Measurements from ENCODE around the gene CD81.

The CD81 gene

GRCh38 chr11:2421996-2422395, 44.9 kb downstream of the CD81 start:
- DNase-seq (ENCODE audit: low read depth), result no peak

- DNase-seq (ENCODE audit: low read depth), result no peak
Measured at GRCh38 chr11:2422461-2423156, 45.5 kb downstream of the CD81 start.

- DNase-seq (ENCODE audit: low read depth), result no peak
Measured at GRCh38 chr11:2423157-2424025, 46.3 kb downstream of the CD81 start.

- no peak for DNase-seq (ENCODE audit: low read depth)
Measured at GRCh38 chr11:2424811-2425495, 47.8 kb downstream of the CD81 start.

GRCh38 chr11:2425506-2425905, 48.4 kb downstream of the CD81 start:
- no peak for DNase-seq (ENCODE audit: low read depth)

GRCh38 chr11:2426221-2426620, 49.1 kb downstream of the CD81 start:
- DNase-seq (ENCODE audit: low read depth), result no peak

- no peak for DNase-seq (ENCODE audit: low read depth)
Measured at GRCh38 chr11:2426826-2427521, 49.9 kb downstream of the CD81 start.

GRCh38 chr11:2427721-2428321, 50.7 kb downstream of the CD81 start:
- no peak for DNase-seq (ENCODE audit: low read depth)

GRCh38 chr11:2428322-2428795, 51.2 kb downstream of the CD81 start:
- DNase-seq (ENCODE audit: low read depth), result peak; percentile 8

GRCh38 chr11:2431395-2431794, 54.3 kb downstream of the CD81 start:
- DNase-seq (ENCODE audit: low read depth), result no peak

GRCh38 chr11:2432171-2432621, 55.1 kb downstream of the CD81 start:
- no peak for DNase-seq (ENCODE audit: low read depth)

- DNase-seq (ENCODE audit: low read depth), result no peak
Measured at GRCh38 chr11:2432628-2433071, 55.5 kb downstream of the CD81 start.

GRCh38 chr11:2433106-2433925, 56.2 kb downstream of the CD81 start:
- DNase-seq (ENCODE audit: low read depth), result no peak

- no peak for DNase-seq (ENCODE audit: low read depth)
Measured at GRCh38 chr11:2434008-2434407, 56.9 kb downstream of the CD81 start.

- no peak for DNase-seq (ENCODE audit: low read depth)
Measured at GRCh38 chr11:2434506-2435255, 57.6 kb downstream of the CD81 start.

GRCh38 chr11:2435288-2436012, 58.3 kb downstream of the CD81 start:
- no peak for DNase-seq (ENCODE audit: low read depth)

GRCh38 chr11:2436013-2436520, 59.0 kb downstream of the CD81 start:
- no peak for DNase-seq (ENCODE audit: low read depth)

GRCh38 chr11:2436521-2437031, 59.5 kb downstream of the CD81 start:
- no peak for DNase-seq (ENCODE audit: low read depth)

- no peak for DNase-seq (ENCODE audit: low read depth)
Measured at GRCh38 chr11:2437516-2437915, 60.4 kb downstream of the CD81 start.

Data from stromal cell of bone marrow (primary cell).